IPS-11a (cell line): Measurements from ENCODE around the gene VSX1.

ENCODE experiments used
- H3K4me3 ChIP-seq: one replicate; pipeline ENCODE4 v1.5.1; 2013; ENCODE audit warnings: low read depth, low read length, control low read depth

VSX1 gene

DNA sequence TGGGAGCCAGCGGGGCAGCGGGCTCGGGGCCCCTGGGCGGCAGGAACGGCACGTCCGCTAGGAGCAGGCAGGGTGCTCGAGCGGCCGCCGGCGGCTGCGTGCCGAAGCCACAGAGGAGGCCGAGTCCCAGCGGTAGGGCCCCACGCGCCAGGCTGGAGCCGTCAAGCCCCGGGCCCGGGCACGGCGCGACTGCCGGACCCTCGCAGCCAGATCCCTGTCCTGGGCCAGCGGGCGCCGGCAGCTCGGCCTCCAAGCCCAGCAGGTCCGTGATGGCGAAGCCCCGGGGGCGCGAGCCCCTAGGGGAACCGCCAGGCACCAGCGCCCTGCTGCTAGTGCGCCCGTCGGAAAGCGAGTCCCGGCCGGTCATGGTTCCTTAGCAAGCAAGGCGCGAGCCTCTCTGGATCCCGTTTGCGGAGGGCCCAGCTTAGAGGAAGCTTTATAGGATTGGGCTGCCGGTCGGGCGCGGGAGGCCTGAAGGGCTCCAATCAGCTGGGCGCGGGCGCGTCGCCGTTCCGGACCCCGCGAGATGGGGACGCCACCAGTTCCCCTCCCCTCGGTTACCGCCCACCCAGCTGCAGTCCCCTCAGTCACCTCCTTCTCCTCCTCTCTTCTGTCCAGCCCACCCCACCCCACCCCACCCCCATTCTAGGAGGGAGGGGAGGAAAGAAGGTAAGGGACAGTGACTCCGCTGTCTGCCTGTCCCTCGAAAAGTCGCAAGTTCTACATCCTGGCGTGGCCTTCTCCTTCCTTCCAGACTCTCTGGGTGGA is at the start of gene VSX1:
TSS of gene VSX1 (minus strand) at position 412 of the 768 bp plus-strand sequence. CDS start at position 367, 45 bp downstream.
- H3K4me3 ChIP-seq: peak within 1 kb of the TSS; percentile 21

DNA sequence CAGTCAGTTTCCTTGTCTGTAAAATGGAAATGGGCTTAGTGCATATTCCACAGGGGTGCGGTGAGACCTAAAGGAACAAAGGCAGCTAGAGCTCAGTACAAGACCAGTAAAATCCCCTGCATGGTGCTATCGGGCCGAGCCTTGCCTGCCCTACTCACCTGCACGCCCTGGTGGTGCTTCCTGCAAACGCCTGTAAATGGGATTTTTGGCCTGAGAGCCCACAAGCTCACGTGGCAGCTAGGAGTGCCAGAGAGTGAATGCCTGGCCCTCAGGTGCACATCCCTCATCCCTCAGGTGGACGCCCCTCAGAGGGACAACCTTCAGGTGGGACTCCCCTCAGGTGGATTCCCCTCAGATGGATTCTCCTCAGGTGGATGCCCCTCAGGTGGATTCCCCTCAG is 48.0 kb upstream of the VSX1 start:
- H3K4me3 ChIP-seq: no peak overlapping the region

DNA sequence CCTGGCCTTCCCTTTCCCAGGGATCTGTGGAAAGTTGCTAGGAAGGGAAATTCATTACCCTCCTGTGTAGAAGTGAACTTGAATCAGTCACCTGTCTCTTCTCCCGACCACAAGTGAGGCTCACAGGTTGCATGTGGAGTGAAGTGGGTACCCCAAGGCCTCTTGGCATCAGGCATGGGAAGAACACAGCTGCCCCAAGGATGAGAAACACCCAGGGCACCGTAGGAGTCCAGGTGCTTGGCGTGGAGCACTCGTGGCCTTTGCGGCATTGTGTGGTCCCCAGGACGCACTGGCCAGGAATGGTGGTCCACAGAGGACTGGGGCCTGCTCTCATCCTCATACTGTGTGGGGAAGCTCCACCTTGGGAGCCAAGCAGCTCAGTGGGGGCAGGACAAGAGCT is 47.5 kb upstream of the VSX1 start:
- no peak overlapping the region for H3K4me3 ChIP-seq

DNA sequence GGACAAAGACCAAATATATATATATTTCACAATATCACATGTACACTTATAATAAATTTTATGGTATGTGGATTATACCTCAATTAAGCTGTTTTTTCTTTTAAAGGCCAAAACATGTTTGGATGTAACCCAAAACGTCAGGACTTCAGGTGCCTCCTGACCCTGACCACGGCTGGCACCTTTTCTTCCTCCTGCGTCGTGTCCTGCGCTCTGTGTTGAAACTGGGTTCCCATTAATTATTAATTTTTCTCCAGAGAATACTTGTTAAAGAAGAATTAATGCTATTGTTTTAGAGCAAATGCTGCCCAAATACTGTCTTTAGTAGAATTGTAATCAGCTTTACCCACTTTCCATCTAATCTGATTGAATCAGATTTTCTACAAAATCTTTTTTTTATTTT is 46.7 kb upstream of the VSX1 start:
- H3K4me3 ChIP-seq: no peak overlapping the region

DNA sequence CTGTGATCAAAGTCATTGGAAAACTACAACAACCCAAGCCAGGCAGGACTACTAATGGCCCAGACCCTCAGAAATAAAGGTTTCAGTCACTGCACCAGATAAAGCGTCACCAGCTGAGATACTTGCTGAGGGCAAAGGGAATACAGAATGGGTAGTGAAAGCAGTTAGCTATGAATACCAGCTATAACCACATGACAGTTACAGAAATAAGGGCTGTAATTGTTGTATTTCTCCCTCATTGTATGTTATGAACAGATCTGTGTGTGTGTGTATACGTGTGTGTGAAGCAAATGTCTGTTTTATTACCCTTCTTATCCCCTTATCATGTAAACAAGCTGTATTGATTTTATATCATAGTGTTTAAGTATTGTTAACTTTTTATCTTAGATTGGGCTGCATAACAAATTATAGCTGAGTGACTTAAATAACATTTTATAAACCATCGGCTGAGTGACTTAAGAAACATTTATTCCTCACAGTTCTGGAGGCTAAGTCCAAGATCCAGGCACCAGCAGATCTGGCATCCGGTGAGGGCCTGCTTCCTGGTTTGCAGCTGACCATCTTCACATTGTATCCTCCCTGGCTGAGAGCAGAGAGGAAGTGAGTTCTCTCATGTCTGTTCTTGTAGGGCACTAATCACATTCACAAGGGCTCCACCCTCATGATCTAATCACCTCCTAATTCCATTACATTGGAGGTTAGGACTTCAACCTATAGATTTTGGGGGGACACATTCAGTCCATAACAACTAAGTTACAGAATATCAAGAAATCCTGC is 46.0 kb upstream of the VSX1 start:
- H3K4me3 ChIP-seq: no peak overlapping the region

DNA sequence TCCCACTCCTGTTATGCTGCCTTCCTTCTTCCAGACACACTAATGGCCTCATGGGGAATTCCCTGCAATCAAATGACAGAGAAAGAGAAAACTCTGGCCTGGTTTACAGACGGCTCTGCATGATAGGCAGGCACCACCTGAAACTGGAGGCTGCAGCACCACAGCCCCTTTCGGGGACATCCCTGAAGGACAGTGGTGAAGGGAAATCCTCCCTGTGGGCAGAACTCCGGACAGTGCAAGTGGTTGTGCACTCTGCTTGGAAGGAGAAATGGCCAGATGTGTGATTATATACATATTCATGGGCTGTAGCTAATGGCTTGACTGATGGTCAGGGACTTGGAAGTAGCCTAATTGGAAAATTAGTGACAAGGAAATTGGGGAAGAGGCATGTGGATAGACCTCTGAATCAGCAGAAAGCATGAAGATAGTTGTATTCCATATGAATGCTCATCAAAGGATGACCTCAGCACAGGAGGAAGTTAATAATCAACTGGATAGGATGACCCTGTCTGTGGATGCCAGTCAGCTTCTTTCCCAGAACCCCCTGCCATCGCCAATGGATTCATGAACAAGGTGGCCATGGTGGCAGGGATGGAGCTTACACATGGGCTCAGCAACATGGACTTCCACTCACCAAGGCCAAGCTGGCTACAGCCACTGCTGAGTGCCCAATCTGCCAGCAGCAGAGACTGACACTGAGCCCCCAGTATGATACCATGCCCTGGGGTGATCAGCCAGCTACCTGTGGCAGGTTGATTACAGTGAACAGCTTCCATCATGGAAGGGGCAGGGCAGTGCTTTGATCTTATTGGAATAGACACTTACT is 44.5 kb upstream of the VSX1 start:
- H3K4me3 ChIP-seq: no peak overlapping the region

DNA sequence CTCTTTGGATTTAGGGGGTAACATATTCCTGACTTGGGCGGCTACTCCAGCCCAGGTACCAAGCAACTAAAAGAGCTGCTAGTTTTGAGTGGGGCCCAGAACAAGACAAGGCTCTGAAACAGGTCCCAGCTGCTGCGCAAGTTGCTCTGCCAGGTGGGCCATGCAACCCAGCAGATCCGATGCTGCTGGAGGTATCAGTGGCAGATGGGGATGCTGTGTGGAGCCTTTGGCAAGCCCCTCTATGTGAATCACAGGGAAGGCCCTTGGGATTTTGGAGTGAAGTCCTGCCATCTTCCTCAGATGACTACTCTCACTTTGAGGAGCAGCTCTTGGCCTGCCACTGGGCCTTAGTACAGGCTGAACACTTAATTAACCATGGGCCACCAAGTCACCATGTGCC is 43.7 kb upstream of the VSX1 start:
- no peak overlapping the region for H3K4me3 ChIP-seq

GRCh38 chr20:25120920-25121319 is 39.0 kb upstream of the VSX1 start:
- H3K4me3 ChIP-seq: no peak overlapping the region

DNA sequence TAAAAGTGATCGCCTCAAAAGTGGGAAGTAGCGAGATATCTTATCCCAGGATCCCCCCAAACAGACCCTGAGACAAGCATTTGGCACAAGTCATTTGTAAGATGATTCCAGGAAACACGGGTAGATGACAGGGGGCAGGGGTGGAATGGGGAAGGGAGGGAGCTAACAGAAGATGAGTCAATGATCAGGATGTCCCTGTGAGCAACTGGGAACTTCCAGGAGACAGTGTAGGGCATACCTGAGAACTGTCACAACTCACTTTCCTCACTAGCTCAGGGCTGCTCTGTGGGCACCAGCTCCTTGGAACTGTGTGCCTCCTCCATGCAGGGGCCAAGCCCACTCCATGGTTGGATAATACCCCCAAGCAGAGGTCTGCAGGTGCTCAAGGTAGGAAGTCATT is 38.5 kb upstream of the VSX1 start:
- no peak overlapping the region for H3K4me3 ChIP-seq

DNA sequence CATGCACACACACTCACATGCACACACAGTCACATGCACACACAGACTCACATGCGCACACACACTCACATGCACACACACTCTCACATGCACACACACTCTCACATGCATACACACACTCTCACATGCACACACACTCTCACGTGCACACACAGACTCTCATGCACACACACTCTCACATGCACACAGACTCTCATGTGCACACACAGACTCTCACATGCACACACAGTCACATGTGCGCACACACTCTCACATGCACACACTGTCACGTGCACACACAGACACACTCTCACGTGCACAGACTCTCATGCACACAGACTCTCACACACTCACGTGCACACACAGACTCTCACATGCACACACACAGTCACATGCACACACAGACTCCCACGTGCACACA is 36.6 kb upstream of the VSX1 start:
- no peak overlapping the region for H3K4me3 ChIP-seq

- no peak overlapping the region for H3K4me3 ChIP-seq
Observed at GRCh38 chr20:25117990-25118389, 36.0 kb upstream of the VSX1 start.

GRCh38 chr20:25116739-25117458 is 35.0 kb upstream of the VSX1 start:
- H3K4me3 ChIP-seq: no peak overlapping the region

DNA sequence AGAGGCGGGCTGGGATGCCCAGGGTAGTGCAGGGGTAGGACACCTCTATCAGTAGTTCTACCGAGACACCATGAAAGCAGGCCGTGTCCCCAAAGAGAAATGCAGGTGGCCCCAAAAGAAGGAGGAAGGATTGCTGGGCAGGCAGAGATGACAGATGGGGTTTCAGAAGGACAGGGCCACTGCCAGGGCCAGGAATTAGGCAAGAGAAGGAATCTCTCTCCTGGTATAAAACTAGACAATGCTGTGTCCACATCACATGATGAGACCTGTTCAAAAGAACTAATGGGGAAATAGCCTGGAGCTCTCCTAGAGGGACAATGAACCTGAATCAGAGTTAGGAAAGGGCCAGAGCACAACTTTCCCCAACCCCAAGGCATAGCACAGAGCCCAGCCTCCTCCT is 21.6 kb upstream of the VSX1 start:
- no peak overlapping the region for H3K4me3 ChIP-seq

DNA sequence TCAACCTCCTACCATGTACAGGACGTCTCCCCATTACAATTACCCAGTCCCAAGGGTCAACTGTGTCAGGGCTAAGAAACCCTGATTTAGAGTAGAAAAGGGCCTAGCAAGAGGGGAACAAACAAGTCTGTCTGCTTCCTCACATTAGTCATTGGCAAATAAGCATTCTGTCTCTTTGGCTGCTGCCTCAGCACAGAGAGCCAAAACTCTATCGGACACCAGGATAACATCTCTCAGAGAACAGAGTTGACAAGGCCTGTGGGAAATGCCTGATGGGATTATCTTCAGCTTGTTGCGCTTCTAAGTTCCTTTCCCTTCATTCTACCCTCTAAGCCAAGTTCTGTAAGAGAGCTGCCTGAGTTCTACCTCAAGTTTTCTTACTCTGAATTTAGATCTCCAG is 19.0 kb upstream of the VSX1 start:
- no peak overlapping the region for H3K4me3 ChIP-seq

DNA sequence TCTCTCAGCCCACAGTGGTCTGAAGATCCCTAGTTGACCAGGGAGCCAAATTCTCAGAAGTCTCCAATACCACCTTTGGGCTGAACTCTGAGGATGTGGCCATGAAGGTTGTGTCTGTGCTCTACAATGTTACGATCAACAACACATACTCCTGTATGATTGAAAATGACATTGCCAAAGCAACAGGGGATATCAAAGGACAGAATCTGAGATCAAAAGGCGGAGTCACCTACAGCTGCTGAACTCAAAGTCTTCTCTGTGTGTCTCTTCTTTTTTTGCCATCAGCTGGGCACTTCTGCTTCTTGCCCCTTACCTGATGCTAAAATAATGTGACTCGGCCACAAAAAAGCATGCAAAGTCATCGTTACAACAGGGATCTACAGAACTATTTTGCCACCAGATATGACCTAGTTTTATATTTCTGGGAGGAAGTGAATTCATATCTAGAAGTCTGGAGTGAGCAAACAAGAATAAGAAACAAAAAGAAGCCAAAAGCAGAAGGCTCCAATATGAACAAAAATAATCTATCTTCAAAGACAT is 17.7 kb upstream of the VSX1 start:
- H3K4me3 ChIP-seq: no peak overlapping the region

DNA sequence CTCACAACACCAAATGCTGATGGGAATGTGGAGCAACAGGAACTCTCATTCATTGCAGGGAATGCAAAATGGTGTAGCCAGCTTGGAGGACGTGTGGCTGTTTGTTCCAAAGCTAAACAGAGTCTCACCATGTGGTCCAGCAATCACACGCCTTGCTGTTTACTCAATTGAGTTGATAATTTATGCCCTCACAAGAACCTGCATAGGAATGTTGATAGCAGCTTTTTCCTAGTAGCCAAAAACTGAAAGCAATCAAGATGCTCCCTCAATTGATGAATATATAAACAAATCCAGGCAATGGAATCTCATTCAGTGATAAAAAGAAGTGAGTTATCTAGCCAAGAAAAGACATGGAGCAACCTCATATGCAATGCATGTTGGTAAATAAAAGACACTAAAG is 15.6 kb upstream of the VSX1 start:
- no peak overlapping the region for H3K4me3 ChIP-seq

- no peak overlapping the region for H3K4me3 ChIP-seq
Observed at GRCh38 chr20:25090492-25091429, 8.8 kb upstream of the VSX1 start.

- H3K4me3 ChIP-seq: no peak overlapping the region
Observed at GRCh38 chr20:25089662-25090061, 7.7 kb upstream of the VSX1 start.

GRCh38 chr20:25089096-25089495 is 7.2 kb upstream of the VSX1 start:
- no peak overlapping the region for H3K4me3 ChIP-seq

- H3K4me3 ChIP-seq: no peak overlapping the region
Observed at GRCh38 chr20:25088267-25088666, 6.3 kb upstream of the VSX1 start.
